ENCODE results near the gene DNMT3L. TPM values are rescaled to one million over a fixed set of nuclear protein-coding genes. Genes with fewer than 3 reads are reported as not detected.
"Not testable (repeated sequence)": the region's sequence is repeated elsewhere in the genome, so short reads cannot be mapped to it uniquely, and the experiment has no call there.

The DNMT3L gene
- polyA plus RNA-seq, 1 donor (not counting 4 experiments of a cell fraction or from before 2014, with no cell fraction given) = not detected

DNA sequence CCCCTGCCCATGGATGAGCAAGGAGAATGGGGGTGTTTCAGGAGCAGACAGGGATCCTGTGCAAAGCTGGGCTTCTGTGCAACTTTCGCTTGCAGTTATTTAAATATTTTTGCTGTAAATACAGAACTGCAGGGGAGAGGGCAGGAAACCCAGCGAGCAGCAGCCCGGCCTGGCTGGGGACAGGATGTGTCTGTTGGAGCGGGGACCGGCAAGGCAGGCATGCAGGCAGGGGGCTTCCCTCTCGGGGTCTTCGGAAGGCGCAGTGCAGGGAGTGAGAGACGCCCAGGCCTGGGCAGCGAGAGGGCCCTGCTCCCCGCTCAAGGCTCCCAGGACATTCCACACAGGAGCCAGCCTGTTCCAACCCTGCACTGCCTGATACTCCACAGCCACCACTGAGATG, 22.3 kb upstream of the DNMT3L start:
- dilution Hi-C loops (cut with MboI; ENCODE audit: extremely low pct_ligation_motif_present, low sequenced_read_pairs) = no loop called here
- H3K4me2 ChIP-seq (ENCODE audit: control insufficient read depth, extremely low read depth, insufficient read depth, low read depth, low read length) = no peak overlapping the region
- no peaks in the 10 kb centered on the region for H3K9me1 ChIP-seq (ENCODE audit: control insufficient read depth, extremely low read depth, insufficient read depth, low read length)
- H4K20me1 ChIP-seq (ENCODE audit: control insufficient read depth, extremely low read depth, insufficient read depth, low read length) = peaks cover 3% of the 10 kb centered on the region
- no peak for DNase-seq (ENCODE audit: low read depth, low spot score)
- H3K27ac ChIP-seq (ENCODE audit: control insufficient read depth, insufficient read depth, low read length) = no peak overlapping the region
- H3K4me3 ChIP-seq (ENCODE audit: control insufficient read depth in 2 of 3, extremely low read depth in 1 of 3, insufficient read depth in 2 of 3, low read depth in 1 of 3, low read length in 3 of 3) = no peak overlapping the region
- no peaks in the 10 kb centered on the region for H3K79me2 ChIP-seq (ENCODE audit: control insufficient read depth, insufficient read depth, low read length)
- no peak overlapping the region for H2AFZ ChIP-seq (ENCODE audit: control insufficient read depth, low read length)
- TF ChIP-seq EZH2 (IDR thresholded peaks at IDR 0.05; ENCODE audit: low read length) = no peak
- TF ChIP-seq, protein P1, sequence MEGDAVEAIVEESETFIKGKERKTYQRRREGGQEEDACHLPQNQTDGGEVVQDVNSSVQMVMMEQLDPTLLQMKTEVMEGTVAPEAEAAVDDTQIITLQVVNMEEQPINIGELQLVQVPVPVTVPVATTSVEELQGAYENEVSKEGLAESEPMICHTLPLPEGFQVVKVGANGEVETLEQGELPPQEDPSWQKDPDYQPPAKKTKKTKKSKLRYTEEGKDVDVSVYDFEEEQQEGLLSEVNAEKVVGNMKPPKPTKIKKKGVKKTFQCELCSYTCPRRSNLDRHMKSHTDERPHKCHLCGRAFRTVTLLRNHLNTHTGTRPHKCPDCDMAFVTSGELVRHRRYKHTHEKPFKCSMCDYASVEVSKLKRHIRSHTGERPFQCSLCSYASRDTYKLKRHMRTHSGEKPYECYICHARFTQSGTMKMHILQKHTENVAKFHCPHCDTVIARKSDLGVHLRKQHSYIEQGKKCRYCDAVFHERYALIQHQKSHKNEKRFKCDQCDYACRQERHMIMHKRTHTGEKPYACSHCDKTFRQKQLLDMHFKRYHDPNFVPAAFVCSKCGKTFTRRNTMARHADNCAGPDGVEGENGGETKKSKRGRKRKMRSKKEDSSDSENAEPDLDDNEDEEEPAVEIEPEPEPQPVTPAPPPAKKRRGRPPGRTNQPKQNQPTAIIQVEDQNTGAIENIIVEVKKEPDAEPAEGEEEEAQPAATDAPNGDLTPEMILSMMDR (optimal IDR thresholded peaks at IDR 0.05 in 1 of 3, IDR thresholded peaks at IDR 0.05 in 1 of 3, conservative IDR thresholded peaks at IDR 0.05 in 1 of 3; ENCODE audit: extremely low read depth in 1 of 3, insufficient read depth in 2 of 3, low read length in 3 of 3) = no peak
- no peaks in the 10 kb centered on the region for H3K4me1 ChIP-seq (ENCODE audit: control insufficient read depth, extremely low read depth, insufficient read depth, low read length)
- H3K36me3 ChIP-seq (ENCODE audit: control insufficient read depth in 2 of 2, extremely low read depth in 1 of 2, insufficient read depth in 2 of 2, low read length in 2 of 2) = no peaks in the 10 kb centered on the region
- peaks cover 42% of the 10 kb centered on the region for H3K27me3 ChIP-seq (ENCODE audit: control insufficient read depth, extremely low read depth, insufficient read depth, low read length)
- H3K9me3 ChIP-seq (ENCODE audit: control insufficient read depth, low read depth, low read length) = no peaks in the 10 kb centered on the region
- H3K9ac ChIP-seq (ENCODE audit: control insufficient read depth, extremely low read depth, insufficient read depth, low read length) = no peak overlapping the region
- no peak for FAIRE-seq

DNA sequence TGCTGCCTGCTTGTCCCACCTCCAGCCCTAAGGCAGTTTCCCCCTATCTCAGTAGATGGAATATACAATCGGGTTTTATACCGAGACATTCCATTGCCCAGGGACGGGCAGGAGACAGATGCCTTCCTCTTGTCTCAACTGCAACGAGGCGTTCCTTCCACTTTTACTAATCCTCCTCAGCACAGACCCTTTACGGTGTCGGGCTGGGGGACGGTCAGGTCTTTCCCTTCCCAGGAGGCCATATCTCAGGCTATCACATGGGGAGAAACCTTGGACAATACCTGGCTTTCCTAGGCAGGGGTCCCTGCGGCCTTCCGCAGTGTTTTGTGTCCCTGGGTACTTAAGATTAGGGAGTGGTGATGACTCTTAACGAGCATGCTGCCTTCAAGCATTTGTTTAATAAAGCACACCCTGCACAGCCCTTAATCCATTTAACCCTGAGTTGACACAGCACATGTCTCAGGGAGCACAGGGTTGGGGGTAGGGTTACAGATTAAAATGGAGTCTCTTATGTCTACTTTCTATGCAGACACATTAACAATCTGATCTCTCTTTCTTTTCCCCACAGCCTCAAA, 21.6 kb upstream of the DNMT3L start:
- H4K20me1 ChIP-seq (ENCODE audit: control insufficient read depth, extremely low read depth, insufficient read depth, low read length); FAIRE-seq; H3K4me2 ChIP-seq (ENCODE audit: control insufficient read depth, extremely low read depth, insufficient read depth, low read depth, low read length); dilution Hi-C loops (cut with MboI; ENCODE audit: extremely low pct_ligation_motif_present, low sequenced_read_pairs); H3K4me3 ChIP-seq (ENCODE audit: control insufficient read depth in 2 of 3, extremely low read depth in 1 of 3, insufficient read depth in 2 of 3, low read depth in 1 of 3, low read length in 3 of 3); H3K79me2 ChIP-seq (ENCODE audit: control insufficient read depth, insufficient read depth, low read length); H3K36me3 ChIP-seq (ENCODE audit: control insufficient read depth in 2 of 2, extremely low read depth in 1 of 2, insufficient read depth in 2 of 2, low read length in 2 of 2); H3K27ac ChIP-seq (ENCODE audit: control insufficient read depth, insufficient read depth, low read length); H3K9me1 ChIP-seq (ENCODE audit: control insufficient read depth, extremely low read depth, insufficient read depth, low read length); H3K9me3 ChIP-seq (ENCODE audit: control insufficient read depth, low read depth, low read length); H3K4me1 ChIP-seq (ENCODE audit: control insufficient read depth, extremely low read depth, insufficient read depth, low read length); H2AFZ ChIP-seq (ENCODE audit: control insufficient read depth, low read length); DNase-seq (ENCODE audit: low read depth, low spot score); H3K9ac ChIP-seq (ENCODE audit: control insufficient read depth, extremely low read depth, insufficient read depth, low read length): not testable (repeated sequence)
- H3K27me3 ChIP-seq (ENCODE audit: control insufficient read depth, extremely low read depth, insufficient read depth, low read length) = peaks cover 37% of the 10 kb centered on the region

DNA sequence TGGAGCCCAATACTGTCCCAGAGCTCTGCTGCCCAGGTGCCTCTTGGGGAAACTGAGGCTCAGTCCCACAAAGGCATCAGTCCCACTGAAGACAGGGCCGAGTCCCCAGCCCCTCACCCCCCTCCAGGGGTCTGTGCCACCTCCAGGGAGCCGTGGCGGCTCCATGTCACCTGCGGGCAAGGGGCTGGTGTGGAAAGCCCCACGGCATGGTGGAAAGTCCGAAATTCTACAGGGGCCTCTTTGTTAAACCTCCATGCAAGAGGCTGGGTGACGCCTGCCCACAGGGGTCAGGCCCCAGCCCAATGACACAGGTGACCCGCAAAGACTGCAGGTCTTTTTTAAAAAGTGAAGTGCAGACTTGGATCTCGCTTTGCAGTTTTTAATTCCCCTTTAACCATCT, 20.7 kb upstream of the DNMT3L start:
- no peaks in the 10 kb centered on the region for H3K4me1 ChIP-seq (ENCODE audit: control insufficient read depth, extremely low read depth, insufficient read depth, low read length)
- no peaks in the 10 kb centered on the region for H3K9me3 ChIP-seq (ENCODE audit: control insufficient read depth, low read depth, low read length)
- H3K4me2 ChIP-seq (ENCODE audit: control insufficient read depth, extremely low read depth, insufficient read depth, low read depth, low read length) = no peak overlapping the region
- H3K4me3 ChIP-seq (ENCODE audit: control insufficient read depth in 2 of 3, extremely low read depth in 1 of 3, insufficient read depth in 2 of 3, low read depth in 1 of 3, low read length in 3 of 3) = no peak overlapping the region
- H3K9ac ChIP-seq (ENCODE audit: control insufficient read depth, extremely low read depth, insufficient read depth, low read length) = no peak overlapping the region
- TF ChIP-seq, protein P1 (optimal IDR thresholded peaks at IDR 0.05 in 1 of 3, IDR thresholded peaks at IDR 0.05 in 1 of 3, conservative IDR thresholded peaks at IDR 0.05 in 1 of 3; ENCODE audit: extremely low read depth in 1 of 3, insufficient read depth in 2 of 3, low read length in 3 of 3) = no peak
- TF ChIP-seq EZH2 (IDR thresholded peaks at IDR 0.05; ENCODE audit: low read length) = no peak
- no peaks in the 10 kb centered on the region for H3K36me3 ChIP-seq (ENCODE audit: control insufficient read depth in 2 of 2, extremely low read depth in 1 of 2, insufficient read depth in 2 of 2, low read length in 2 of 2)
- H3K79me2 ChIP-seq (ENCODE audit: control insufficient read depth, insufficient read depth, low read length) = no peaks in the 10 kb centered on the region
- dilution Hi-C loops (cut with MboI; ENCODE audit: extremely low pct_ligation_motif_present, low sequenced_read_pairs) = no loop called here
- no peak for DNase-seq (ENCODE audit: low read depth, low spot score)
- H2AFZ ChIP-seq (ENCODE audit: control insufficient read depth, low read length) = no peak overlapping the region
- H4K20me1 ChIP-seq (ENCODE audit: control insufficient read depth, extremely low read depth, insufficient read depth, low read length) = no peaks in the 10 kb centered on the region
- H3K27ac ChIP-seq (ENCODE audit: control insufficient read depth, insufficient read depth, low read length) = no peak overlapping the region
- FAIRE-seq = no peak
- H3K9me1 ChIP-seq (ENCODE audit: control insufficient read depth, extremely low read depth, insufficient read depth, low read length) = no peaks in the 10 kb centered on the region
- H3K27me3 ChIP-seq (ENCODE audit: control insufficient read depth, extremely low read depth, insufficient read depth, low read length) = peaks cover 30% of the 10 kb centered on the region
